Effector CD8-positive, alpha-beta T cell (primary cell): ENCODE data around the gene SORCS2.

Experiments used
- DNase-seq: peaks from one replicate; lab custom pipeline; 2025; lab: John Stamatoyannopoulos, UW

The SORCS2 gene

DNA sequence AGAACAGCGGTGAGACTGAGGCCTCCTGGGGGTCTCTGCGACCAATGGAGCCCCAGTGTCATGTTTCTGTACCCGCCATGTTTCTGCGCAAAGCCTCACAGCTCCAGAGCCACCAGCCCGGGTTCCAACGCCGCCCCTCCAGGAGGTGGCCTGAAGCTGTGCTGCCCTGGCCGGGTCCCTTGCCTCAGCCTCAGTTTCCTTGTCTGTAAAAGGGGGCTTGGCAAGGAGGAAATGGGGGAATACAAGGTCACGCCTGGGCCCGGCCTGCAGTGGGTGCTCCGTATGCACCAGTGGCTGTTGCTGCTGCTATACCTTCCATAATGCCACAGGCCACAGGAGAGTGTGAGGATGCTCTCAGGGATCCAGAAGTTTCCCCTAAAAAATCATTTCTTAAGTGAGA is 517.8 kb downstream of the SORCS2 start:
- DNase-seq = no peak

DNA sequence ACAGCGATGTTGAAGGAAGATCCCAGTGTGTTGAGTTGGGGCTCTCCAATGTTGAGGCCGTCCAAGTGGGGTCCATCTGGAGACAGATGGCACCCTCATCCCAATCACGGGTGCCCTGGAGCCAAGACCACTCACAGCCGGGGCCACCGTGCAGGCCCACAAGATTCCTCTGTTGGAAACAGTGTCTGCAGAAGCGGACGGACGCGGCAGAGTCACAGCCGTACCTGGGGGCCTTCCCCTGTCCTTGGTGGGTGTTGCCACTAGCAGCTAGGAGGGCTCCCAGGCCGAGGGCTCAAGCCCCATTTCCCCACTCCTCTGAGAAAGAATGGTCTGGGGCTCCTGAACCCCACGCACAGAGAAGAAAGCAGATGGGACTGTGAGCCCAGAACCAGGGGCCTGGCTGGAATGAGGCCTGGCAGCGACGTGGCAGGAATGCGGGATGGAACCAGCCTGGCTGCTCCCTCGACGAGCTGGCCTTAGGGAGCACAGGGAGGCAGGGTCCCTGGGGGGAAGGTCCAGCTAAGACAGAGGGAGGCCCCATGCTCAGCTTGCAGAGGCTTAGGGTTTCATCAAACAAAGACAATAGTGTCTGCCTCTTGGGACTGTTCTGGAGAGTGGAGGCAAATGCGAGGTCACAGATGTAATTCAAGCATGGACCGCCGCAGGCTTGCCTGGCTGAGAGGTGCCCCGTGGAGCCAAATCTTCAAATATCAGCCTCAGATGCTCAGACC is 518.4 kb downstream of the SORCS2 start:
- no peak for DNase-seq

DNA sequence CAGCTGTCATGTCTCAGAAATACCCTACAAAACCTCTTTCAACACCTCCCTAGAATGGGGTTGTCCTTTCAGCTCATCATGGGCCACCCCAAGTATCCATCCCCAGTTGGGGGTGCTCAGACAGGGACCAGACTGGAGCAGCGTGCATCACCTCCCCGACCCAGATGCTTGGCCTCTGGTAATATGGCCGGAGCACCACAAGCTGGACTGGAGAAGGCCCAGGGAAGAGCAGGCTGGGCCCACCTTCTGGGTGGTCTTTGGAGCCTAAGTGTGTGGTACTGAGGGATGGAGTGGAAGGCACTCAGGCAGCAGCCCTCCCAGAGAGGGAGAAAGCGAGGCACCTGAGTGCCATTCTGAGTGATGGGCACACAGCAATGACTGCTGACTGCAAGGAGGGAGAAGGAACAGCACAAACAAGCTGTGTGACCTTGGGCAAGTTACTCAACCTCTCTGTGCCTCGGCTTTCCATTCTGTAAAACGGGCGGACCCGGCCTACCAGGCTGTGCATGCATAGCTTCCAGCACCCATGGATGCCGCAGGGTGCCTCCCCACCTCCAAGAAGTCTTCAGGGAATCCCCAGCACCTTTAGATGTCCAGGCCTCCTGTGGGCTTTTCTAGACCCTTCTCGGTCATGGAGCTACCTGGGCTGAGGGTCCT is 519.1 kb downstream of the SORCS2 start:
- DNase-seq = no peak

DNA sequence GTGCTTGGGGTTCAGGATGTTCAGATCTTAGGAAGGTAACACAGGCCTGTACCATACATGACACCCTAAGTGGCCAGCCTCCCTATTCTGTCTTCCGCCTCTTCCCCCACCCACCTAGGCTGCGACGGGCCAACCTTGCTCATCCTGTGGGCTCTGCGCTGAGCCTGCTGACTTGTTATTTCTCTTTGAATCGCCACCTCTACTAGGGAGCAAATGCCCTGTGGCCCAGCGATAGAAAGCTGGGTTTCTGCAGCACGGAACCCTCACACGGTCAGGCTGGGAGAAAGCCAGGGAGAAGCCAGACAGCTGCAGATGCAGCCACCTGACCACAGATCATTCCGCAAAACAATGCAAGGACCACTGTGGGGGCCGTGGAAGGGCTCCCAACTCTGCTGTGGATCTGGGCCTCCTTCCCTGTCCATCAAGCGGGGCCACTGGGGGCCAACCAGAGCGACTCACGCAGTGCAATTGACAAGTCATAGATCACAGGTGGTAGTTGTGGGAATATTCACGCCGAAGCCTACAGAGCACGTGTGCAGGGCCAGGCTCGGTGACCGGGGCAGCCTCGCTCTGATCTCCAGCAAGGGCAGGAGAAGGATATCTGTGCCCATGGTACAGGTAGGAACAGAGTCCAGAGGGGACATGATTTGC is 519.8 kb downstream of the SORCS2 start:
- DNase-seq = no peak

DNA sequence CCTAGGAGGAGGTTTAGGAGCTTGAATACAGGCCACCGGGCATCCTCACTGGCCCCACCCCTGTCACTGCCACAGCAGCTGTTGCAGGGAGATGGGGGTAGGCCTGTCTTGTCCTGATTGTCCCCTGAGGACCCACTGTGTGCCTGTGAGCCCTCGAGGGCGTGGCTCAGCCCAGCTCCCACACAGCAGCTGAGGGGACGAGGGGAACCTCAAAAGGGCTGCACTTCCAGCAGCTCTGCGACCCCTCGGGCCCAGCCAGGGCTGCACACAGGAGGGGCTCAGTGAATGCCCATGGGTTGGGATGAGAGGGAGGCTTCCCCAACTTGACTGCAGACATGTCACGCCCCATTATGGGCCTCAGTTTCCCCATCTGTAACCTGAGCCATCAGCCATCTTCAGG is 521.4 kb downstream of the SORCS2 start:
- no peak for DNase-seq

DNA sequence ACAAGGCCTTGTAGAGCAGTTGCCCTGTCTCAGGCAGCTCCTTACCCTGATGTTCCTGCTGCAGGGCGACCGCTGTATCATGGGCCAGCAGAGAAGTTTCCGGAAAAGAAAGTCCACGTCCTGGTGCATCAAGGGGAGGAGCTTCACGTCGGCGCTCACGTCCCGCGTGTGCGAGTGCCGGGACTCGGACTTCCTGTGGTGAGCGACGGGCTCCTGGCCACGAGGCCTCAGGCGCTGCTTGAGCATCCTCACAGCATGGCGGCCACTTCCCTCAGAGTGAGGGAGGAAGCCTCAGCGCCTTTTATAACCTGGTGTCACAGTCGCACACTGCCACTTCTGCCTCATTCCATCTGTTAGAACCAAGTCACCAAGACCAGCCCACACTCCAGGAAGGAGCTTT is 521.8 kb downstream of the SORCS2 start:
- no peak for DNase-seq

DNA sequence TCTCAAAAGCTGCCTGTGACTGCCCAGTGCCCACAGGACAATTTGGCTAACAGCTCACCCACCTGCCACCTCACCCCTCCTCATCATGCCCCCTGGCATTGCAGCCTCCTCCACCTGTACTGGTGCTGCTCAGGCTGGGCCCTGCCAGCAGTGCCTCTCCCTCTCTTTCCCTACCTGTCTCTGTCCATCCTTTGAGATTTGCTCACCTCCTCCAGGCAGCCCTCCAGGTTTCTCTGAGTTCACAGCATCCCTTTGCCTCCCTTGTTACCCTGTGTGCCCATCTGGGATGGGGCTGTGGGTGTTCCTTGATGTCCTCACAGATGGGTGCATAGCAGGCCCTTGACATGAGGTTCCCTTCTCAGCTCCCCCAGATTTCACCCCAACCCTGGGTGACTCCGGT is 522.4 kb downstream of the SORCS2 start:
- no peak for DNase-seq

DNA sequence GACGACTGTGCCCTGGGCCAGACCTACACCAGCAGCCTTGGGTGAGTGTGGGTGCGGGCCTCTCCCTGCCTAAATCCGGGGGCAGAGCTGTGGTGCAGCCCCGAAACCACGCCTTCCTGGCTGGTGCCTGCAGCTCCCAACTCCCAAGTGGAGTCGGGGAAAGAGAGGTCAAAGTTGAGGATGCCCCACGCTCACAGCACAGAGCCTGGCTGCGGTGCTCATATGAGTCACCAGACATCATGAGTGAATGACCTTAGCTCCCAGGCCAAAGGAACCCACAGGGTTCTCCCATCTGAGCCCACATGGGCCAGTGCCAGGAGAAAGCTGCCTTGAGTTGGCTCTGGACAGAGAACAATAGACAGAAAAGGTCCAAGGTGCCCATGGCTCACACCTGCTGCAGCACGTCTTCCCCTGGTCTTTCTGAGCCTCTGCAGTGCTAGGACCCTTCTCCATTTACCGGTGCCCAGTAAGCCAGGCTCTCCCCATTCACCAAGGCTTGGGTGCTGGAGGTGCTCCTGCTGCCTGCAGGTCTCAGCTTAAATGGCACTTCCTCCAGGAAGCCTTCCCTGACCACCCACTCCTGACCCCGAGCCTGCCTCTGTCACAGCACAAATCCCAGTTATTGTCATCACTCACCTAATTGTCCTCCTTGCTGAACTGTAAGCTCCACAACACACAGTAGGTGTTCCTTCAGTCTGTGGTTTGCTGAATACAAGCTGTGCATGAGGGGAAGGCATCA is 523.1 kb downstream of the SORCS2 start:
- no peak for DNase-seq

DNA sequence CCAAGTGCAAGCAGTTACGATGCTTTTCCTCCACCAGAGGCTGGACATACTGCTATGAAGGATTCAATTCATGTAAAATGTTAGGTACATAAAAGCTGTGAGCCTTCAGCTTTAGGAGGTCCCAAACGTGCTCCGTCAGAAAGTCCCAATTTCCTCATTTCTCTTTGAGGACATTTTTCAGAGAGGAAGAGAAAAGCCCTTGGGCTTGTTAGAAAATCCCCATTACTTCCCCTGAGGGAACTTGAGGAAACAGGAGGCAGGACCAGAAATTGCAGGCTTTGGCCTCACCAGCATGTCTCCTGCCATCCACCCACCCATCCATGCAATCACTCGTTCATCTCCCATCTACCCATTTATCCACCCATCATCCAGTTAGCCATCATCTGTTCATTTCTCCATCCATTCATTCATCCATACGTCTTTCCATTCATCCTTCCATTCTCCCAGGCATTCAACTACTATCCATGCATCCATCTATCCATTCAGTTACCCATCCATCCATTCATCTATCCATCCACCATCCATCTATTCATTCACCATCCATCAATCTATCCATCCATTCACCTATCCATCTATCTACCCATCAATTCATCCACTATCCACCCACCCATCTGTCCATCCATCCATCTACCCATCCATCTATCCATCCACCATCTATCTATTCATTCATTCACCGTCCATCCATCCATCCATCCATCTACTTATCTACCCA is 523.8 kb downstream of the SORCS2 start:
- no peak for DNase-seq

DNA sequence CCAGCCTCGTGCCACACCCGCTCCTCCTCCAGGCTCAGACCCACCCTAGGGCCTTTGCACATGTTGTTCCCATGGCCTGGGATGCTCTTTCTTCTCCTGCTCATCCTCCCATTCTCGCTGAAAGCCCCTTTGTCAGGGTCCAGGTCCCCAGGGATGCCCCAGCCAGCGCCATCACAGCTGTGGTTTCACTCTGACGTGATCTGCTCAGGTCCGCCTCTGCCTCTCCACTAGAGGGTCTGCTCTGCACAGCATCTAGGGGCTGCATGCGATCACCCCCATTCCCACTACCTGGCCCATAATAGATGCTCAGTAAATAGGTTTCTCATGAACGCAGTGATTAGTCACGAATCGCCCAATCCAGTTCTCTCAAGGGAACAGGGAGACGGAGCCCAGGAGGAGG is 524.8 kb downstream of the SORCS2 start:
- DNase-seq = no peak

DNA sequence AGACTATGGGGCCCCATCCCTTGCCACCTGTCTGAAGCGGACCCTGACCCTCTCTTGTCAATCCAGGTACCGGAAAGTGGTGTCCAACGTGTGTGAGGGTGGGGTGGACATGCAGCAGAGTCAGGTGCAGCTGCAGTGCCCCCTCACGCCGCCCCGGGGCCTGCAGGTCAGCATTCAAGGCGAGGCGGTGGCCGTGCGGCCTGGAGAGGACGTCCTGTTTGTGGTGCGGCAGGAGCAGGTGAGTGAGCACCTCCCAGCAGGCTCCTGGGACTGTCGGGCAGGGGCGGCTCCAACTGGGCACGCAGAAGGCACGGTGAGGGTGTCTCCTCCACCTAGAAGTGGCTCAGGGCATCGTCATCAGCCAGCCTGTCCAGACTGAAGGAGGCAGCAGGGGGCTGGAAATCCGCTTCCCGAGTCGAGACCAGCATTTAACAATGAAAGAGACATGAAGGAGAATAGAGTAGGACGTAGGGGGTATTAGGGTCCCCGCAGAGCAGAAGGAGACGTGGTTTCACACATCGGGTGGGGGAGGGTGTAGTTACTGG is 525.7 kb downstream of the SORCS2 start:
- DNase-seq = no peak

DNA sequence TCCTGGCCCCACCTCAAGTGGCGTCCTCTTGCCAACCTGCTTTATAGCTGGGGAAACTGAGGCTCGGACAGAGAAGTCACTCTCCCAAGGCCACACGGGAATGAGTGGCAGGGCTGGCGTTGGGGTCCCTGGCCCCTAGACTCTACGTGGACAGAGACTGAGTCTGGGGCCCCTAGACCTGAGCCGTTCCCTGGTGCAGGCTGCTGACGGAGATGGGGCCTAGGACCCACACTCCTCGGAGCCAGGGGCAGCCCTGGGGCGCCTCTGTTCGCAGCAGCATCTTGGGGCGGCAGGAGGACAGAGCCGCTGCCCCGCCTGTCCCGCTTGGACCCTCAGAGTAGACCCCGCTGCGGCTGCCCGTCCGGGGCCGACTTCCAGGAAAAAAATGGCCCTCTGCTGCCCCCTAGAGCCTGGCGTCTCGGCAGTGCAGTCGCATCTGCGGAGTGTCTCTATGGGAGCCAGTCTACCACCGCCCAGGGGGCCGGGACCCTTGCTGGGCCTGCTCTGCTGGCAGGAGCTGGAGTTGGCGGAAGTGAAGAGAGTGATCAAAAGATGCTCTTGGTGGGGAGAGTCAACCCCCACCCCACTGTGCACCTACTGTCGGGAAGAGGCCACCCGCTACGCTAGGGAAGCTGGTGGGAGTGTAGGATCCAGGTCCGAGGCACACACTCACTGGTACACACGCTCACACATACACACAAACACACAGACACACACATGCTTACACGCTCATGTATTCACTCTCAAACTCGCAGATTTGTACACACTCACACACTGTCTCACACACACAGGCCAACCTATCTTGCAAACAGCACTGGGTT is 527.2 kb downstream of the SORCS2 start:
- peak; percentile 30 for DNase-seq

DNA sequence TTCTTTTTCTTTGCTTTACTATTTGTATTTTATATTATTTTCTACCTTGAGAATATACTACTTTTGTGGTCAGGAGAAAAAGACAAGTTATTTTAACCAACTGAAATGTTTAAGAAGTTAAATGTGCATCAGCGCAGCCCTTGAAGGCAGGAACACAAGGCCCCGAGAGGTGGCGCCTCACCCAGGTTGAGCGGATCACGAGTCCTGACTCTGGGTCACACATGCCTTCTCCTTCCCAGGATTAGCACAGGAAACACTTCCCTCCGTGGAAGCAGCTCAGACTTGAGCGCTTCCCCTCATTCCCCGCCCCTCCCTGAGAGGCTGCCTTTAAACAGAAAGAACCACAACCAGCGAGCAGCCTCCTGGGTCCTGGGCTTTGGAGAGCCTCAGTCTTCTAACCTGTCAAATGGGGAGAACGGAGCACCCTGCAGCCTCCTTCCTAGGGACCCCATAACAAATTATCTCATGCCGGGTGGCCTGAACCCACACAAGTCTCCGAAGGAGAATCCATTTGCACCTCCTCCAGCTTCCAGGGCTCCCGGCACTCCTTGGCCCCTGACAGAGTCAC is 529.7 kb downstream of the SORCS2 start:
- DNase-seq = no peak

DNA sequence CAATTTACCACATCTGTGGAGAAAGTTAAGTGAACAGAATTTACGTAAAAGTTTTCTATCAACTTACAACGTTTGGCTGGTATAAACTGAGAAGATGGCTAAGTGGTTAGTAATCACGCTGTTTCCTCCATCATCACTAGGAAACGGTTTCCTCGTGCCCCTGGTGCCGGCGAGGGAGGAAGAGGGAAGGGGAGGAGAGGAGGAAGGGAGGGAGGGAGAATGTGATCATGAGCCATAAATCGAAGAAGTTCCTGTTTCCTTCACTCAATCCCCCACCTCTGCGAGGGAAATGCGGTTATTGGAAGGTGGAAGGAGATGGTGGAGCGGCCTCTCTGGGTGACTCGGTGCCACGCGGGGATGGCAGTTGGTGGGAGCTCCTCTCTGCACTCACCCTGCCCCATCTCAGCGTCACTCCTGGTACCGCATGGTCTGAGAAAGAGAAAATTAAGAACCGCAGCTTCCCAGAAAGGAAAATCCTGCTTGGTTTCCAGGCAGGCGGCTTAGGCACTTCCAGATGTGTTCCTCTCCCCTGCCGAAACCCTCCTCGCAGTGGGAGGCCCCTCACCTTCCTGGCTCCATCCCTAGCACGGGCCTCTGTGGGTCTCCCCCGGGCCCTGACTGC is 530.5 kb downstream of the SORCS2 start:
- no peak for DNase-seq

DNA sequence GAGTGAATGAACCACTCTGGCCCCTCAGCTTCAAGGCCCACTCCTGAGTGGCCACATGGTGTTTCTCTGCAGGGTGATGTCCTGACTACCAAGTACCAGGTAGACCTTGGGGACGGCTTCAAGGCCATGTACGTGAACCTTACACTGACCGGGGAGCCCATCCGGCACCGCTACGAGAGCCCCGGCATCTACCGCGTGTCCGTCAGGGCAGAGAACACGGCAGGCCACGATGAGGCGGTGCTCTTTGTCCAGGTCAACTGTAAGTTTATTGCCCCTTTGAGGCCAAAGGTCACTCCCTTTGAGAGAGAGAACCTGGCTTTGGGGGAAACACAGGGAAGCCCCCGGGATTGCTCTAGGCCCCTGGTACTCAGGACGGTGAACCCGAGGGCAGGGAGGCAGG is 531.3 kb downstream of the SORCS2 start:
- no peak for DNase-seq

DNA sequence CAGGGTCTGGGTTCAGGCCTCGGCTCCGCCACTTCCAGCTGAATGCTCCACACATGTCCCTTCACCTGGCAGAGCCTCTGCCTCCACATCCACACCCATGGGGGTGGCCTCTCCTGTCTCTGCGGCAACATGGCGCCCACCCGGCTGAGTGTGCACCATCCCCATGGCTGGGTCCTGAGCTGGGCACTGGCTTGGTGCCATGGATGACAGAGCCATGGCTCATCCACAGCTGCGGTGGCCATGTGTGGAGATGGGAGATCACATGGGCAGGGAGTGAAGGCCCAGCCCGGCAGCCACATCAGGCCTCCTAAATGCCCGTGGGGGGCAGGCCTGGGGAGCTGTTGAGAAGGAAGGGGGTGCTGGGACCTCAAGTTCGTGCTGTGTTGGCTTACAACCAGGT is 533.6 kb downstream of the SORCS2 start:
- DNase-seq = no peak

DNA sequence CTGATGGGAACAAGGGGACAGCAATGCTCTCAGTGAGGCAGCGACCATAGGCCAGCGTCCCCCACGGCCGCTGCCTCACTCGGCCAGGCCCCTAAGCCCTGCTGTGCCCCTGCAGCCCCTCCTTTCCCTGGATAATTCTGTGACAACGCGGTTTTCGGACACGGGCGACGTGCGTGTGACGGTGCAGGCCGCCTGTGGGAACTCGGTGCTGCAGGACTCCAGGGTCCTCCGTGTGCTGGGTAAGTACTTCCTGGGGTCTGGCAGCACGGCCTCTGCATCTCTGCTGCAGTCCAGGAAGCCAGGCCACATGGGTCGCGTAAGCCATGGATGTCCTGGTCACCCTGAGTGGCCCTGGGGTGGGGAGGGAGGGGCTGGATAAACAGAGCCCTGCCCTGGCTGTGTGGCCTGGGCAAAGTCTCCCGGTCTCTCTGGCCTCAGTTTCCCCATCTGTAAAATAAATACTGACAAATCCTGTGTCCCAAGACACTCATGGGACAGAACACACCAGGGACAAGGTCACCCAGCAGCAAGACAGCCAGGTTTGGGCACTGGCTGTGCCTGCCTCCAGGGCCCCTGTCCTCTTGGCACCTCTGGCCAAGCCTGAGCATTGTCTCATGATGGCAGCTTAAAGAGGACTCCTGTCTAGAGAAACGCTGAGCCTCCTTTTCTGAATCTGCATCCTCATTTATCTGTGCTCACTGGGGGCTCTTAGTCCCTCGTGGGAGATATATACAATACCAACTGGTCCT is 534.5 kb downstream of the SORCS2 start:
- no peak for DNase-seq

DNA sequence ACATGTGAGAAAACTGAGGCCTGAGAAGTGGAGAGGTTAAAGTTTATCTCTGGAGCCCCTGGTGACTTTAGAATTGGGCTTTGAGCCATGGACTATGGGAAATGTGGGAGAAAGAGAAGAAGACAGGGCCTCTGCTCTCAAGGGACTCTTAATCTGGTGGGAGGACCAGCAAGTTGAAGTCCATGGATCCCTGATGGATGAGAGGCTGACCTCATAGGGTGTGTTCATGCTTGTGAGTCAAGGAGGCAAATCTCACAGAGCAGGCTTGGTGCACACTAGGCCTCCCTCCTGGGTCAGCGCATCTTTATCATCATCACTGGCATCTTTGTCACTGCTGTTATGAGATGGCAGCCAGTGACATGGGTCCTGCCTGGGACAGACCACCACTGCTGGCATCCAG is 535.4 kb downstream of the SORCS2 start:
- no peak for DNase-seq

DNA sequence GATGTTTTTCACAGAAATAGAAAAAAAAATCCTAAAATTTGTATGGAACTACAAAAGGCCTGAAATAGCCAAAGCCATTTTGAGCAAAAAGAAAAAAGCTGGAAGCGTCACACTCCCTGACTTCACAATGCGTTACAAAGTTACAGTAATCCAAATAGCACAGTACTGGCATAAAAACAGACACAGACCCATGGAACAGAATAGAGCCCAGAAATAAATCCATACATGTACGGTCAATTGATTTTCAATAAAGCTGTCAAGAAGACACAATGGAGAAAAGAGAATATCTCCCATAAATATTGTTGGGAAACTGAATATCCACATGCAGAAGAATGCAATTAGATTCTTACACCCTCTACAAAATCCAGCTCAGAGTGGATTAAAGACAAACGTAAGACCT is 539.1 kb downstream of the SORCS2 start:
- no peak for DNase-seq
